ENCODE measurements around the gene TMEM132D.

The TMEM132D gene

GRCh38 chr12:129440278-129440677 lies 463.5 kb downstream of the TMEM132D start:
- DNase-seq (ENCODE audit: low spot score): no peak

DNA sequence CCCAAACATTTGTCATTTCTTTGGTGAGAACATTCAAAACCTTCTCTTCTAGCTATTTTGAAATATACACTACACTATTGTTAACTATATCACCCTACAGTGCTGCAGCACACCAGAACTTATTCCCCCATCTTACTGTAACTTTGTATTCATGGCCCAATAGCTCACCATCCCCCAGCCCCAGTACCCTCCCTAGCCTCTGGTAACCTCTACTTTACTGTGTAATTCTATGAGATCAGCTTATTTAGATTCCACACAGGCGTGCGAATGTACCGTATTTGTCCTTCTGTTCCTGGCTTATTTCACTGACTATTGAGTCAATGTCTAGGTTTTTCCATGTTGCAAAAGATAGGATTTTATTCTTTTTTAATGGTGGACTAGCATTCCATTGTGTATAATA lies 469.0 kb downstream of the TMEM132D start:
- DNase-seq (ENCODE audit: low spot score): no peak

DNA sequence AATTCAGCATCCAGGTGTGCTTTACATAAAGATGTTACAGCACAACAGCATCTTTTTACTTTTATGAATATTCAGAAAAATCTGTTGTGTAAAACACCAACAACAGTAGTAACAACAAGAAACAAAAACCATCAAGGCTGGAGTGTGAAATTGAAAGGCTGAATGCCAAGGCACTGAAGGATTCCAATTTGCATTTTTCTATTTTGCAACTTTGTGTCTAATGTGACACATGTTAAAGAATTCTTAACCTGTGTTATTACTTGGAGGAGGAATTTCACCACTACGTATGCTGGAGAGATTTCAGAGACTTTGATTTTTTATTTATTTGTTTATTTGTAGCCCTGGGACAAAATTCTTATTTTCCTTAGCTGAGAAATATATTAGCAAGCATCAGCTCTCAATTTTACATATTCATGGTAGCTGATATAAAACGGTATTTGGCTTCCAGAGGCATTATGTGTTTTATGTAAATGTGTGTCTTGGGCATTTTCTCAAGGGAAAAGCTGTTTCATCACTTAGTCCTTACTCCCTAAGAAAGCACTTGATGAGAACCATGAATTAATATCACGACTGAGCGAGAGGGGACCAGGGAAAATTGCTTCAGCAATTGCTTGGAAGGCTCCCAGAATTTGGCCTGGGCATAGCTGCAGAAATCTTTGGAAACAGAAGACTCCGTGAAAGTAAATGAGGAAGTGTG lies 475.4 kb downstream of the TMEM132D start:
- DNase-seq (ENCODE audit: low spot score): no peak

DNA sequence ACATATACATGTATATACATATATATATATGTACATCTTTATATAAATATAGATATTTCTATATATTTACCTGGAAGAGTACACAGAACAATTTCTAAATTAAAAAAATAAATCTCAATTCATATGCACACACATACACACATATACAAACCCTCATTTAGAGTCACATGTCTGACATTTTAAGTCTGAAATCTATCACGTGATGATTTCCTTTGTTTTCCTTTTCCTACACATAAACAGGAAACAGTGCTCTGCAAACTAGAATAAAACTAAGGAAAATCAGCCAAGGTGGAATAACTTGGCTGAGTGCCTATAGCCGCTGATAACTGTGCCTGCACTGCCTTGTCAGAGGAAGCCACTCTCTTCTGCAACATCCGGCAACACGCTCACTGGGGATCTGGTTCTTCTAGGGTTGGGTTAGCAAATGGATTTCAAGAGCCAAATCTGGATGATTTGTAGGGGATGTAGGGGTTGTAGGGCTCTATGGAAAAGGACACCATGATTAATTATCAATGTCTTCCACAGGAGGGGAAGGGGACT lies 480.7 kb downstream of the TMEM132D start:
- DNase-seq (ENCODE audit: low spot score): no peak

- no peak for DNase-seq (ENCODE audit: low spot score)
Measured at GRCh38 chr12:129413295-129413694, 490.5 kb downstream of the TMEM132D start.

GRCh38 chr12:129409281-129409680 lies 494.5 kb downstream of the TMEM132D start:
- DNase-seq (ENCODE audit: low spot score): no peak

DNA sequence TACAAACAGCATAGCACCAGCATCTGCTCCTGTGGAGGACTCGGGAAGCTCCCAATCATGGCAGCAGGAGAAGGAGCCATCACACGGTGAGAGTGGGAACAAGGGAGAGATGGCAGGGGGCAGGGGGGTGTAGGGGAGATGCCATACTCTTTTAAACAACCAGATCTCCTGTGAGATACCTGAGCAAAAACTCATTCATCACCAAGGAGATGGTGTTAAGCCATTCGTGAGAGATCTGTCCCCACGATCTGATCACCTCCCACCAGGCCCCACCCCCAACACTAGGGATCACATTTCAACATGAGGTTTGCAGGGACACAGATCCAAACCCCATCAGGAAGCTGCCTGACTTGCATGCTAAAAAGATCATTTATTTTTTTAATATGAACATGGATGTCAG lies 499.3 kb downstream of the TMEM132D start:
- no peak for DNase-seq (ENCODE audit: low spot score)

GRCh38 chr12:129401572-129401971 lies 502.3 kb downstream of the TMEM132D start:
- no peak for DNase-seq (ENCODE audit: low spot score)

- DNase-seq (ENCODE audit: low spot score): no peak
Measured at GRCh38 chr12:129394177-129394825, 509.5 kb downstream of the TMEM132D start.

DNA sequence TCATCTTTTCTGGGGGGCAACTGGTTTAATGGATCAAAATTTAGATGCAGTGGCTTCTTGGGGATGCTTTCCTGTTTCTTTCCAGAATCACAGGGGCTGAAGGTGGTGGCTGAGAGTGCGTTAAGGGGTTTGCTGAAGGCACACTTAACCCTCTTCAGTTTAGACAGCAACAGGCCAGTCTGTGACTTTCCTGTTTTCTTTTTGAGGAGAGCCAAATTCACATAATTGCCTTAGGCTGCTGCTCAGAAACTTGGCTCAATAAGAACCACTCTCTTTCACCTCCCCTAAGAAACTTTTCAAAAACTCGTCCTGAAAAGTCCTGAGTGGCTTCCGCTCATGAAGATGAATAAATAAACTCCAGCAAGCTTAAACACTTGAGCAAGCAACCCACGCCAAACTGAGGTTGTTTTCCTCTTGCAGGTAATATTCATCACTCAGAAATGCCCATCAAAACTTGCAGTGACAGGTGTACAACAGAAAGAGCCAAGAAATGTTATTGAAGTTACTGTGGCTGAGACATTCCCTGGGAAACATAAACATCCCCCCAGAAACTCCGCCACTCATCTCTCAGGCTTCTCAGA lies 510.4 kb downstream of the TMEM132D start:
- DNase-seq (ENCODE audit: low spot score): no peak

- DNase-seq (ENCODE audit: low spot score): no peak
Measured at GRCh38 chr12:129385637-129385990, 518.2 kb downstream of the TMEM132D start.

DNA sequence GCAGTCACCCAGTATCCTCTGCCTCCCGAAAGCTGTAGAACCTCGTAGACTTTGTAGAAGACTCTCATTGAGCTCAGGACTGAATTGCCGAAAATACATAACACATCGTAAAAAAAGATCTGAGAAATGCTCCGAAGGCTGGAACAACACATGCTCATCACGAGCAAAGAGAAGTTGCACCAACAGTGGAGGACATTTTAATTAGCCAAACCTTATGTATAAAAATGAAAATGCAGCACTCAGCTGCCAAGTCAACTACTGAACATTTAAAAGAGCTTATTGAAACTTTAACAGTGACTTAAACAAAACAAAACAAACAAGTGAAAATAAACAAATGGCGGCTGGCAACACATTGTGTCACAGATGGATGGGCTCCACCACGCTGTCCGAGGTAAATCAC lies 519.9 kb downstream of the TMEM132D start:
- DNase-seq (ENCODE audit: low spot score): no peak

- DNase-seq (ENCODE audit: low spot score): no peak
Measured at GRCh38 chr12:129381715-129382114, 522.1 kb downstream of the TMEM132D start.

DNA sequence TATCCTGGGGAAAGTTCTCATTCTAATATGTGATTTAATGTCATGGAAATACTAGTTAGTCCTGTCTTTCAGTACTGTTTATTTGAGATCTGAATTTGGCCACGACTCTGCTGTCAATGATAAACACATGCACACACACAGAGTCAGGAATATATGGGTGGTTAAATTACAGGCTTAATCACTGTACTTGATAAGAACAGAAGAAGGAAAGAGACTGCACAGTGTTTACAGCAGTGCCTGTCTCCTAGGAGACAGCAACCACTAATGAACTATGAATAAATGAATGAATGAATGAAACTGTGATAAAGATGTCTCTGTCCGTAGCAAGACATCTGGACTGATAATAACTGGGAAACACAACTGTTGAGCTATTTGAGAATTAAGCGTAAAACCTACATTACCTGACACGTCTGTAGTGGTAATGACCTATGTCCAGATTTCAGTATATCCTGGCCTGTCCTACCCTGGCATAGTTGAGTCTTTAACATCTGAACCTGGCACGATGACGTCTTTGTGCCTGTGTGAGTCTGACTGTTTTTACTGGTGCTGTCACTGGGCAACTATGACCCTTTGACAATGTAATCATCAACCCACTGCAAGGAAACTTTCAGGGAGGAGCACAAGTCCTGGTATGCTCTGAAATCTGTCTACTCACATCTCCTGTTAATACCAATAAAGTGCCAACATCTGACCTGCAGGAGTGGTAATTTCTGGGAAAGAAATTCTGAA lies 524.6 kb downstream of the TMEM132D start:
- DNase-seq (ENCODE audit: low spot score): no peak

GRCh38 chr12:129378496-129378895 lies 525.3 kb downstream of the TMEM132D start:
- DNase-seq (ENCODE audit: low spot score): no peak

DNA sequence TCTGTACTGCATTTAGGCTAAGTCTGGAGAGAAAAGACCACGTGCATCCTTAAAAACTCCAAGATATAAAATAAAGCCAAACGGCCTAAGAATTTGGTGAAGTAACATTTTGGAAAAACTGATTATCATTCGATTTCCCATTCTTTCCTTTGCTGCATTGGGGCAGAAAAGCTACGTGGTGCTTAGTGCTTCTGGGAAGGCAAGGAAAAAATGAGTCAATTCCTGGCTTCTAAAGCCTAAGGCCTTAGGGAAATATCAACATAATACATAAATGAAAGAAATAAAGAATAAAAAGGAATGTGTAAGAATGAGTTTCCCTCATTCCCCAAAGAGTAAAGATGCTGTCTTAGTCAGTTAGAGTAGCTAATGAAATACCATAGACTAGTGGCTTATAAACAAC lies 530.1 kb downstream of the TMEM132D start:
- no peak for DNase-seq (ENCODE audit: low spot score)

- no peak for DNase-seq (ENCODE audit: low spot score)
Measured at GRCh38 chr12:129372876-129373275, 530.9 kb downstream of the TMEM132D start.

GRCh38 chr12:129372348-129372747 lies 531.5 kb downstream of the TMEM132D start:
- DNase-seq (ENCODE audit: low spot score): no peak

DNA sequence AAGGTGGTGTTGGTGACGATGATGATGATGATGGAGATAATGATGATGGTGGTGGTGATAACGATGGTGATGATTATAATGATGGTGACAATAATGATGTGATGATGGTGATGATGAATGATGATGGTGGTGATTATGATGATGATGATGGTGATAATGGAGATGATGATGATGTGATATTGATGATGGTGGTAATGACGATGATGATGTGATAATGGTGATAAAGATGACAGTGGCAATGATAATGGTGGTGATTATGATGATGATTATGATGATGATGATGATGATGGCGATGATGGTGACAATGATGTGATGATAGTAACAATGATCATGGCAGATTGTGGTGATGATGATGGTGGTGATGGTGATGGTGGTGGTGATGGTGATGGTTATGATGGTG lies 532.6 kb downstream of the TMEM132D start:
- DNase-seq (ENCODE audit: low spot score): no peak

GRCh38 chr12:129366656-129367055 lies 537.2 kb downstream of the TMEM132D start:
- no peak for DNase-seq (ENCODE audit: low spot score)

DNA sequence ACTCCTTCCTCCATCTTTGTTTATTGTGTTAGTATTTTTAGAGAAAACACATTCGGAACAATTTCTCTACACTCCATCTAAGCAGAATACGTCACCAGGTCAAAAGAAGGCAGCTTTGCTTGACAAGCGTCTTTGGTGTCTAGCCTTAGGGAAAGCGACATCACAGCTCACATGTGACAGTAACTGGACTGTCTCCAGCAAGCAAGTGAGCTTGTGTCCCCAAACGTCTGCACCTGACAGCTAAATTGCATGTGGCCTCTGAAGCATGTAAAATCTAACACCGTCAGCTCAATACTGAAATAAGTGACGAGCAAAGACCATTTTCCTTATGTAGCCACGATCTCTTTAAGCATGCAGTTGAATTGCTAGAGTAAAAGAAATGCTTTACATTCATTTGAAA lies 540.8 kb downstream of the TMEM132D start:
- DNase-seq (ENCODE audit: low spot score): no peak

- DNase-seq (ENCODE audit: low spot score): no peak
Measured at GRCh38 chr12:129357233-129357632, 546.6 kb downstream of the TMEM132D start.

DNA sequence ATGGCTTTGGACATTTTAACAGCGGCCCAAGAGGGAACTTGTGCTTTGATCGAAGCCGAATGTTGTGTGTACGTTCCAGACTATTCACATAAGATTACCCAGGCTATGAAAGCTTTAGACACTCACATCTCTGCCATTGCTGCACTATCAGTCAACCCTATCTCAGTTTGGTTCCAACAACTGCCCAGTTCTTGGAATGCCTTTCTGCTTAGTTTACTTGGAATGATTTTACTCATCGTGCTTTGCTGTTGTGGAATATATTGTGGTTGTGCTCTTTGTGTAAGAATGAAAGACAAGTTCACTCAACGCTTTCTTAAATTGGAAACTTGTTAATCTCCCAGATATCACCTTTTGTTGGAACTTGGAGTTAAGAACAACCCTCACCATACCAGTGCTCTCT lies 552.3 kb downstream of the TMEM132D start:
- no peak for DNase-seq (ENCODE audit: low spot score)
